ENCODE results near the gene DSCAML1. TPM values are rescaled to one million over a fixed set of nuclear protein-coding genes. Genes with fewer than 3 reads are reported as not detected.
"Not testable (repeated sequence)": the region's sequence is repeated elsewhere in the genome, so short reads cannot be mapped to it uniquely, and the experiment has no call there.

Gene DSCAML1
- total RNA-seq, 1 donor from 2014 or later = not detected

DNA sequence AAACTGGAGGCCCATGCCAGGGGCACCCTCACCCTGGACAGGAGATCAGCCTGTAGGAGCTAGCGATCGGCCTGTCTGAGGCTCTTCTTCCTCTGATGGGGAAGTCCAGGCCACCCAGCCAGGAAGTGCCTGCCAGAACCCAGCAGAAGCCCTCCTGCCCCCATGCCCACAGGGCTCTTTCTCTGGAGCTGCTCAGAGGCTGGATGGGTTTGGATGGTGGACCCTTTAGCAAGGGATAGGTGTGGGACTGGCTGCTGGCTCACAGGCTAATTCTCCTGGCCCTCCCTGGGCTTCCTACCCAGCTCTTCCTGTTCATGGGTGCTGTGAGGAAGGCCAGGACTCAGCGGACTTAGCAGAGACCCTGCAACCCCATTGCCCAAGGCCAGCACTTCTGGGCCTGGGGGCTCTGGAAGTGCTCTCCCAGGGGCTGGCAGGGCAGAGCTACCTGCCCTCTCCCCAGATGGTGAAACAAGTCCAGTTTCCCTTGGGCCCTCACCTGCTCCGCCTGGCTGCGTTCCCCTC is 19.9 kb upstream of the DSCAML1 start:
- H3K27me3 ChIP-seq = no peaks in the 10 kb centered on the region
- no peak for DNase-seq (ENCODE audit: low spot score in 2 of 2)
- no peaks in the 10 kb centered on the region for H3K4me1 ChIP-seq
- H3K4me3 ChIP-seq = no peak overlapping the region
- H3K27ac ChIP-seq = peak overlapping the region; percentile 20 to 26
- intact Hi-C loops (cut with DNase I) = loop anchor here (5.0 kb wide), 1 partner anchor 390 kb away; no protein-coding TSS in a partner anchor
- TF ChIP-seq, protein P1, sequence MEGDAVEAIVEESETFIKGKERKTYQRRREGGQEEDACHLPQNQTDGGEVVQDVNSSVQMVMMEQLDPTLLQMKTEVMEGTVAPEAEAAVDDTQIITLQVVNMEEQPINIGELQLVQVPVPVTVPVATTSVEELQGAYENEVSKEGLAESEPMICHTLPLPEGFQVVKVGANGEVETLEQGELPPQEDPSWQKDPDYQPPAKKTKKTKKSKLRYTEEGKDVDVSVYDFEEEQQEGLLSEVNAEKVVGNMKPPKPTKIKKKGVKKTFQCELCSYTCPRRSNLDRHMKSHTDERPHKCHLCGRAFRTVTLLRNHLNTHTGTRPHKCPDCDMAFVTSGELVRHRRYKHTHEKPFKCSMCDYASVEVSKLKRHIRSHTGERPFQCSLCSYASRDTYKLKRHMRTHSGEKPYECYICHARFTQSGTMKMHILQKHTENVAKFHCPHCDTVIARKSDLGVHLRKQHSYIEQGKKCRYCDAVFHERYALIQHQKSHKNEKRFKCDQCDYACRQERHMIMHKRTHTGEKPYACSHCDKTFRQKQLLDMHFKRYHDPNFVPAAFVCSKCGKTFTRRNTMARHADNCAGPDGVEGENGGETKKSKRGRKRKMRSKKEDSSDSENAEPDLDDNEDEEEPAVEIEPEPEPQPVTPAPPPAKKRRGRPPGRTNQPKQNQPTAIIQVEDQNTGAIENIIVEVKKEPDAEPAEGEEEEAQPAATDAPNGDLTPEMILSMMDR (IDR thresholded peaks at IDR 0.05) = no peak
- H3K36me3 ChIP-seq = no peaks in the 10 kb centered on the region
- H3K9me3 ChIP-seq = no peaks in the 10 kb centered on the region

DNA sequence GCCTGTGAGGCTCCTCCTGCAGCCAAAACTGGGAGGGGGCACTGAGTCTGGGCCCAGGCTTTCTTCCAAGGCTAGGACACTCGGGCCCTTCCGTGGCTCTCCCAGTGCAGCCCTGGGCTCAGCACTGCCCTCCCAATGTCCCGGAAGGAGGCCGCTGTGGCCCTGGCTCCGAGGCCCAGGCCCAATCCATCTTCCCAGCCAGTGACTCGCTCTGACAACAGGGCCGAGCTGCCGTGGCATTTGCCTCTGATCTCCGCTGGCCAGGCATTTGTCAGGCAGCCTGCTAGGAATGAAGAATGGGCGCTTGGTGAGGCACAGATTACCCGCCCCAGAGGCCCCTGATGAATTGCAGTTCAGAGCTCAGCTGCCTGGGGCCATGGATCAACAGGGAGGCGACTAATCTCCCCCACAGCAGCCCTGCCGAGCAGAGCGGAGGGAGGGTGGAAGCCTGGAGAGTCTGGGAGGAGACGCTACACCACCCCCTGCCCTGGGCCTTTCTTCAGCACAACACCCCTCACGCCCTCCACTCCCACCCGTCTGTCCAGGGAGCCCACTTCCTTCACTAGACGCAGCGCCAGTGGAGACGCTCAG is 19.2 kb upstream of the DSCAML1 start:
- H3K4me1 ChIP-seq = no peaks in the 10 kb centered on the region
- no peaks in the 10 kb centered on the region for H3K9me3 ChIP-seq
- TF ChIP-seq, protein P1 (IDR thresholded peaks at IDR 0.05) = no peak
- H3K27me3 ChIP-seq = no peaks in the 10 kb centered on the region
- no peak for DNase-seq (ENCODE audit: low spot score in 2 of 2)
- peak overlapping the region; percentile 20 to 36 for H3K27ac ChIP-seq
- intact Hi-C loops (cut with DNase I) = loop anchor here (5.0 kb wide), 1 partner anchor 389 kb away; no protein-coding TSS in a partner anchor
- no peak overlapping the region for H3K4me3 ChIP-seq
- no peaks in the 10 kb centered on the region for H3K36me3 ChIP-seq

DNA sequence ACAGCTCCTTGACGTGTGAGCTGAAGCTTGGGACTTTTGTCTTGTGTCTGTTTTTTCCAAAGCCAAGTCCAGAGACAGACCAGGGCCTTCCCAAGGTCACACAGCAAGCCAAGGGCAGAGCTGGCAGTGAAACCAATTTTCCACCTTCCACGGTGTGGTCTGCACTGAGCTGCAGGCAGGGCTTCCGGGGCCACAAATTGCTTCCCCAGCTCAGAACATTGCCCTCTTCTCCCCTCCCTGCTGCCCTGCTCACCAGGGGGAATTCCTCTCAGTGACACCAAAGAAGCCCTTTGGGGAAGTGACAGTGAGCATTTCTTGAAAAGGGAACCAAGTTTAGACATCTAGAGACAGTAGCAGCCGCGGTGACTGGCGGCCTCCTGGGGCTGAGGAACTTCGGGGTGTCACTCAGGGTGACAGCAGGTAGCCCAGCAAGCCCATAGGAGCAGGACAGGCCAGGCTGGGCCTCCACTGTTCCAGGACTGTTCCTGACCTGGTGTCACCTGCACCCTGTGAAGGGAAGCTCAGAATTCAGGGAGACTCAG is 18.3 kb upstream of the DSCAML1 start:
- no peaks in the 10 kb centered on the region for H3K9me3 ChIP-seq
- TF ChIP-seq, protein P1 (IDR thresholded peaks at IDR 0.05) = no peak
- H3K27ac ChIP-seq = peak overlapping the region; percentile 36 to 49
- DNase-seq (ENCODE audit: low spot score in 2 of 2) = peak in 1 of 2 donors; percentile 79
- no peaks in the 10 kb centered on the region for H3K27me3 ChIP-seq
- intact Hi-C loops (cut with DNase I) = loop anchor here (5.0 kb wide), 1 partner anchor 388 kb away; no protein-coding TSS in a partner anchor
- H3K36me3 ChIP-seq = no peaks in the 10 kb centered on the region
- H3K4me1 ChIP-seq = no peaks in the 10 kb centered on the region
- H3K4me3 ChIP-seq = no peak overlapping the region

DNA sequence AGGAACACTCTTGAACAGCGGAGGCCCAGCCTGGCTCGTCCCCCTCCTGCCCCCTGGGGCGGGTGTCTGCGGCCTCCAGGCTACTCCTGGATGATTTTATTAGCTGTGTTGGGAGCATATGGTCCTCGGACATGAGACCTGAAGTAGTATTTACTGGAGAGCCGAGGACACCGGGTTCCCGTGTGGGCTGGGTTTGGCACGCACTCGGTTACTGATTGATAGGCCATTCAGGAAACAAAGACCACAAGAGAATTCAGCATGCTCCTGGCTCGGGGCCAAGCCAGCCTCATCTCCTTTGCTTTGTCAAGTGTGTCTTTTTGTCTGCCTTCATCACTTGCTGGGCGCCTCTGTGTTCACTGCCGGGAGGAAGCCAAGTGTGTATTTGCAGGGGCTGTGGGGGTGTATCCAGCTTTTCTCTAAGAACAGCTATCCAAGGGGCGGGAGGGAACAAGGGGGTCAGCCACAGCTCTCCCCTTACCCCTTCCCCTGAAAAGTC is 17.8 kb upstream of the DSCAML1 start:
- intact Hi-C loops (cut with DNase I) = loop anchor here (5.0 kb wide), 1 partner anchor 388 kb away; no protein-coding TSS in a partner anchor
- Histone ChIP-seq H3K4me3 (no peak overlapping the region), H3K27me3 (no peaks in the 10 kb centered on the region), H3K9me3 (no peaks in the 10 kb centered on the region), H3K4me1 (no peaks in the 10 kb centered on the region), H3K36me3 (no peaks in the 10 kb centered on the region), H3K27ac (no peak overlapping the region)
- DNase-seq (ENCODE audit: low spot score in 2 of 2) = peak; percentile 56 to 81
- TF ChIP-seq, protein P1 (IDR thresholded peaks at IDR 0.05) = no peak

DNA sequence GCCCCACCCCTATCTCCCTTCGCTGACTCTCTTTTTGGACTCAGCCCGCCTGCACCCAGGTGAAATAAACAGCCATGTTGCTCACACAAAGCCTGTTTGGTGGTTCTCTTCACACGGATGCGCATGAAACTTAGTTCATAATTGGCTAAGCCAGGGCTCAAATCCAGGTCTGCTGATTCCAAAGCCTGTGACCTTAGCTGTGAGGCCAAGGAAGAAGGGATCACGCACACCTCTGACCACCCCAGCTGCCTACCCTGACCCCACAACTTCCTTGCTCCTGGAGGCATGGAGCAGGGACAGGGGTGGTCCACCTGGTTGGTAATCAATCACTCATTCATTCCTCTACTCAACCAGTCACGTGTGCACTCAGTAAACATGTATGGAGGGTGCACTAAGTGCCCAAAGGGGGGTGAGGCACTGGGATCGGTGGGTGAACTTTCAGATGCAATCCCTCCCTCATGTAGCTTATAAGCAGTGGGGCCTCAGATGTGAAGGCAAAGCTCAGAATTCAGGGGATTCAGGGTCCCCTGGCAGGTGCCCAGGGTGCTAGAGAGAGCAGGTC is 17.3 kb upstream of the DSCAML1 start:
- no peak overlapping the region for H3K4me3 ChIP-seq
- no peak for DNase-seq (ENCODE audit: low spot score in 2 of 2)
- no peaks in the 10 kb centered on the region for H3K4me1 ChIP-seq
- no peaks in the 10 kb centered on the region for H3K27me3 ChIP-seq
- no peak overlapping the region for H3K27ac ChIP-seq
- H3K9me3 ChIP-seq = no peaks in the 10 kb centered on the region
- no peaks in the 10 kb centered on the region for H3K36me3 ChIP-seq
- TF ChIP-seq, protein P1 (IDR thresholded peaks at IDR 0.05) = no peak
- intact Hi-C loops (cut with DNase I) = no loop called here

DNA sequence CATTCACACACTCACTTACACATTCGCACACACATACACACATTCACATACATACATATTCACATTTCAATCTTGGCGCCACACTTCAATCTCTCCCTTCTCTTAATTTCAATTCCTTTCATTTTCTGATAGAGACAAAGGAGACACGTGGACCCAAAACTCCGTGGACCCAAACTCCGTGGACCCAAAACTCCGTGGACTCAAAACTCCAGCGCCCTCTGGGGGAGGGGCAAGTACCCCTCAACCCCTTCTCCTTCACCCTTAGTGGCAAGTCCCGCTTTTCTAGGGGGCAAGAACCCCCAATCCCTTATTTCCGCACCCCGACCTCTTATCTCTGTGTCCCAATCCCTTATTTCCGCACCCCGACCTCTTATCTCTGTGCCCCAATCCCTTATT is 13.0 kb upstream of the DSCAML1 start:
- H3K36me3 ChIP-seq; H3K27me3 ChIP-seq; H3K27ac ChIP-seq; intact Hi-C loops (cut with DNase I); H3K4me3 ChIP-seq; H3K9me3 ChIP-seq; DNase-seq (ENCODE audit: low spot score in 2 of 2); H3K4me1 ChIP-seq: not testable (repeated sequence)

All from ascending aorta (tissue), 2 donors.